ENCODE data around the gene ARFGAP1. TPM values are rescaled to one million over a fixed set of nuclear protein-coding genes. Genes with fewer than 3 reads are reported as not detected.

The ARFGAP1 gene
- total RNA-seq, 1 experiment from 2014 or later = 63.0 TPM

DNA sequence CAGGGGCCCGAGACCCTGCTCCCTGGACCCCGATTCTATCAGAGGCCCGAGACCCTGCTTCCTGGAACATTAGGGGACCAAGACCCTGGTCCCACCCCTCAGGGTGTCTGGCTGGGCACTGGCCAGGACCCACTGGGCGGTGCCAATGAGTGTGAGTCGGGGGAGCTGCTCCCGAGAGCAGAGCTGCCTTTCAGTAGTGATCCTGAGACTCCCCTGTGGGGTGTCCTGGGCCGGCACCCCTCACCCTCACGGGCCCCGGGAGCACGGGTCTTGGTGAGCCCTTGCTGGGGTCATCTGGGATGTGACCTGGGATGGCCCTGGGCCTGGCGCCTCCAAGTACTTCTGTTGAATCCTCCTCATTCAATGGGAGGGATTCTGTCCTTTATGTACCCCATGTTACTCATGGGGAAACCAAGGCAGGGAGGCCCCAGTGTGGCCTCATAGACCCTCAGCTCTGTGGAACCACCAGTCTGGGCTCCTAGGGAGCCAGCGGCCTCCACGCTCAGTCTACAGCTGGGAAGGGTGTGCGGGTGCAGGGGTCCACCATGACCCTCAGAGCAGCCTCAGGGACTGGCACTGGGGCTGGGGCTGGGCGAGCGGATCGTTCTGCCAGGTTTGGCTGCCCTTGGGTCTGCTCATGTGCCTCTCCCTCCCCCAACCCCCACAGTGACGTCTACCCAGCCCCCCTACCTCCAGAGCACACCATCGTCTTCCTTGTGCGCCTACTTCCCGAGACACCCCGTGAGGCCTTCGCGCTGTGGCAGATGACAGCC, 46.0 kb downstream of the ARFGAP1 start:
- H3K4me3 ChIP-seq = no peak overlapping the region
- H3K9me3 ChIP-seq (replicated peaks) = no peaks in the 10 kb centered on the region
- H3K27me3 ChIP-seq (replicated peaks) = peaks cover 26% of the 10 kb centered on the region
- no peak overlapping the region for H3K27ac ChIP-seq
- no peak for DNase-seq (ENCODE audit: low read depth in 1 of 2, low spot score in 2 of 2)
- no peaks in the 10 kb centered on the region for H3K4me1 ChIP-seq (replicated peaks)
- H3K36me3 ChIP-seq = no peaks in the 10 kb centered on the region

DNA sequence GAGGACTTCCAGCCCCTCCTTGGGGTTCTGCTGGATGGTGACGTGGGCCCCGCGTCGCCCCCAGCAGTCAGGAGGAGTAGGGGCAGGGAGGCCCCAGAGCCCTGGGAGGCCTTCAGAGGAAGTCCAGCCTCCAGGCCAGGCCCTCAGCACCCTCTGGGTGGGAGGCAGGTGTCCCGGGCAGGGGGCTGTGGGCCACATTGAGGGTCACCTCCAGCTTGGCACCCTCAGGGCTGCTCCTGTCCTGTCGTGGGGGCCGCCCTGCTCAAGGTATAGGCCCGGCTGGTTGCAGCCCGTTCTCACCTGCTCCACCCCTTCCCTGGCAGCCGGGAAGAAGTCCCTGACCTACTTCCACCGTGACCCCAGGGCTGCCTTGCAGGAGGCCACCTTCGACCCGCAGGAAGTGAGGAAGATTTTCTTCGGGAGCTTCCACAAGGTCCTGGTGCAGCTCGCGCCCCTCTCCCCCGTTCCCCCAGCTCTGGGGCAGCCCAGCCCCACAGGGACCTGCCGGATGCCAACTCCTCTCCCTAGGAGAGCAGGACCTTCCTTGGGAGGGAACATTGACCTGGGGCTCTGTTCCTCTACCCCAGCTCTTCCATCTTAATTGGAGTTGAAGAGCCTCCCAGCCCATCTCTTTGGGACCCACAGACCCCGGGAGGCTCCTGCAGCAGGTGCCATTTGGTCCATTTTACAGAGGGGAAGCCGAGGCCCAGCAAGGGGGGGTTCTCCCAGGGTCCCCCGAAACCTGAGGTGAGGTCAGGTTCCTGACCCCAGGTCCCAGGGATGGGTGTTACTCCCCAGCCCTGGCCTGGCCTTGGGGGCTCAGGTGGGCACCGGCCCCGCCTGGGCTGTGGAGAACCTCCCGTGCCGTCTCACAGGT, 46.8 kb downstream of the ARFGAP1 start:
- H3K36me3 ChIP-seq = no peaks in the 10 kb centered on the region
- H3K4me3 ChIP-seq = no peak overlapping the region
- no peak overlapping the region for H3K27ac ChIP-seq
- DNase-seq (ENCODE audit: low read depth in 1 of 2, low spot score in 2 of 2) = no peak
- no peaks in the 10 kb centered on the region for H3K4me1 ChIP-seq (replicated peaks)
- H3K9me3 ChIP-seq (replicated peaks) = no peaks in the 10 kb centered on the region; the same call in 1 of the 2 replicates
- peaks cover 33% of the 10 kb centered on the region for H3K27me3 ChIP-seq (replicated peaks)

DNA sequence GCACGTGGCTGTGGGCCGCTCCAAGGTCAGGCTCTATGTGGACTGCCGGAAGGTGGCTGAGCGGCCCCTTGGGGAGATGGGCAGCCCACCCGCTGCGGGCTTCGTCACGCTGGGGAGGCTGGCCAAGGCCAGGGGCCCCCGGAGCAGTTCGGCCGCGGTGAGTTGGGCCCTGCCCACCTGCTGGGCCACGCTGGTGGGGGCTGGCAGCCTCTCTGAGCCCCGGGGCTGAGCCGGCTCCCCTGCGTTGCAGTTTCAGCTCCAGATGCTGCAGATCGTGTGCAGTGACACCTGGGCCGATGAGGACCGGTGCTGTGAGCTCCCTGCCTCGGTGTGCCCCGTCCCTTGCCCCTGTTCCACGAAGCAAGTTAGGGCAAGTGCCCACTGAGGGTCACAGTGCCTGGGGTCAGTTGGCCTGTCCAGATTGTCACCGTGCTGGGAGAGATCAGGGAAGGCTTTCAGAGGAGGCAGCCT, 47.5 kb downstream of the ARFGAP1 start:
- H3K36me3 ChIP-seq = no peaks in the 10 kb centered on the region
- no peaks in the 10 kb centered on the region; the same call in 1 of the 2 replicates for H3K9me3 ChIP-seq (replicated peaks)
- peaks cover 36% of the 10 kb centered on the region for H3K27me3 ChIP-seq (replicated peaks)
- no peak overlapping the region for H3K4me3 ChIP-seq
- DNase-seq (ENCODE audit: low read depth in 1 of 2, low spot score in 2 of 2) = no peak
- no peaks in the 10 kb centered on the region for H3K4me1 ChIP-seq (replicated peaks)
- no peak overlapping the region for H3K27ac ChIP-seq

DNA sequence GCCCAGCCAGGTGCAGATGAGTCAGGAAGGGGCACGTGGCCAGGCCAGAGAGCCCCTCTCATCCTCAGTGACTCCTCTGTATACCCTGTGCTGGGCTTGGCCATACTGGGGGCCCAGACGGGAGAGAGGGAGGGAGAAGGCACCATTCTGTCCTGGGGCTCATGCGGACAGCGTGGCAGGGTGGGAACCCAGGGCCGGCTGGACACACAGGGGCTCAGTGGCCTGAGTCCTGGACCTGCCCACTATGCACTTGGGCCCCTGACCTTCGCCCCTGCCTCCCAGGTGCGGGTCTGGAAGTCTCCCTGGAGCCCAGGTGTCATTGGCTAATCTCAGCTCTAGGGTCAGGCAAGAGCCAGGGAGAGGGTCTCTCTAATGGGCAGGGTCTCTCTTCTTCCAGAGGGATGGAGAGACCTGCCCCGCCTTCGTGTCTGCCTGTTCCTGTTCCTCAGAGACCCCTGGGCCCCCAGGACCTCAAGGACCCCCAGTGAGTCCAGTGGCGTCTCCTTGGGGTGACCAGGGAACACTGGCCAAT, 48.1 kb downstream of the ARFGAP1 start:
- Histone ChIP-seq H3K36me3 (no peaks in the 10 kb centered on the region), H3K27ac (no peak overlapping the region), H3K9me3 (replicated peaks) (no peaks in the 10 kb centered on the region; the same call in 1 of the 2 replicates), H3K4me1 (replicated peaks) (no peaks in the 10 kb centered on the region), H3K27me3 (replicated peaks) (peaks cover 36% of the 10 kb centered on the region), H3K4me3 (no peak overlapping the region)
- no peak for DNase-seq (ENCODE audit: low read depth in 1 of 2, low spot score in 2 of 2)

DNA sequence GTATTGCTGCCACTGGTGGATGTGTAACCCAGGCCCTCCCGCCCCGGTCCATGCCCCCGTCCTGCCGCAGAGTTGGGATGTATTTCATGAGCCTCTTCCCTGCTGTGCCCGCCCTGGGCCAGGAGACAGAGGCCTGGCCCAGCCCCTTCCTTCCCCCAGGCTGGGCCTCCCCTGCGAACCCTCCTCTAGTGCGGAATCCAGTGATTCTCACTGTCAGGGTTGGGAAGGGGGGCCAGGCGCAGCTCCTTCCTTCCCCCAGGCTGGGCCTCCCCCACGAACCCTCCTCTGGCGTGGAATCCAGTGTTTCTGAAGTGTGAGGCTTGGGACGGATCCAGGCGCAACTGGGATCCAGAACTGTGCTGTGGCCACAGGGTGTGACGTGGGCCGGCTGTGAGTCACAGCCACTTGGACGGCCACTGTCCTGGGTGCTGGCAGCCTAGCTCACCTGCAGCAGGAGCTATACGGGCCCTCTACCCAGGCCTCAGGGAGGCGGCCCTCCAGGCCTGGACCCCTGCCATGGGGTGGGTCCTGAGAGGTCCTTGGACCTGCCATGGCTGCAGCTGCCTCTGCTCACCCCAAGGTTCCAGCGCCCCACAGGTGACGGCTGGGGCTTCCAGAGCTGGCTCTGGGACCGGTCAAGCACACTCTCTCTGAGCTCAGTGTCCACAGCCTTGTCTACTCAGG, 48.7 kb downstream of the ARFGAP1 start:
- no peak overlapping the region for H3K4me3 ChIP-seq
- no peak for DNase-seq (ENCODE audit: low read depth in 1 of 2, low spot score in 2 of 2)
- no peaks in the 10 kb centered on the region for H3K4me1 ChIP-seq (replicated peaks)
- no peaks in the 10 kb centered on the region for H3K36me3 ChIP-seq
- H3K27me3 ChIP-seq (replicated peaks) = peaks cover 36% of the 10 kb centered on the region
- no peaks in the 10 kb centered on the region; the same call in 1 of the 2 replicates for H3K9me3 ChIP-seq (replicated peaks)
- H3K27ac ChIP-seq = no peak overlapping the region

DNA sequence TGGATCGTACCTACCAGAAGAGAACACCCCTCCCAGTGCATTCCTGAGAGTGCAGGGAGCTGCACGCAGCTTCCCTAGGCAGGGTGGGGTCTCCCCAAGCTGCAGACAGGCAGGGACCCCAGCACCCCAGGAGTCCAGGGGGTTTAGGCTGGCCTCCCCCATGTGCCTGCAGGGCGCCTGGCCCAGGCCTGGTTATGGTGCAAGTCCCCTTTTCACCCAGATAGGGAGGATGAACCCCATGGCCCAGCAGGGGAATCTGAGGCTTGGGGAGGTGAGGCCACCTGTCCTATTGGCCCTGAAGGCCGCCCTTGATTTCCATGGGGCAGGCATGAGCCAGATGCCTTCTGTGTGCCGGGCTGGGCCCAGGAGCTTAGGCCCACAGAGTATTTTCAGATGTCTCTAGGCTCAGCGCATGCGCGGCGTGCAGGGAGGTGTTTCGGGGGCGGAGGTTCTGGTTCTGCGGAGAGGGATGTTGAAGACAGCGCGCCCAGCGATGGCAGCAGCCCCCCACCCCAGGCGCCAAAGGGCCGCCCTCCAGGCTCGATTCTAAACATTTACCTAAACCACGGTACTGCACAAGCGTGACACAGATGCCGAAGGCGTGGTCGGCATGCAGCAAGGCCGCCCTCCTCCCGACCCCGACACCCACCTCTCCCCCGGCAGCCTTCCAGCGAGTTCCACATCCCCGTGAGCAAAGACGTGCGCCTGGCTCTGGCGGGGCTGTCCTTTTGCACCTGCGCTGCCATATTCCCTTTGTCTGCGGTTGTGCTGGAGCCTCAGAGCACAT, 49.7 kb downstream of the ARFGAP1 start:
- H3K36me3 ChIP-seq = no peaks in the 10 kb centered on the region
- no peak for DNase-seq (ENCODE audit: low read depth in 1 of 2, low spot score in 2 of 2)
- no peaks in the 10 kb centered on the region for H3K4me1 ChIP-seq (replicated peaks)
- no peak overlapping the region for H3K27ac ChIP-seq
- no peaks in the 10 kb centered on the region; the same call in 1 of the 2 replicates for H3K9me3 ChIP-seq (replicated peaks)
- no peak overlapping the region for H3K4me3 ChIP-seq
- peaks cover 36% of the 10 kb centered on the region for H3K27me3 ChIP-seq (replicated peaks)

DNA sequence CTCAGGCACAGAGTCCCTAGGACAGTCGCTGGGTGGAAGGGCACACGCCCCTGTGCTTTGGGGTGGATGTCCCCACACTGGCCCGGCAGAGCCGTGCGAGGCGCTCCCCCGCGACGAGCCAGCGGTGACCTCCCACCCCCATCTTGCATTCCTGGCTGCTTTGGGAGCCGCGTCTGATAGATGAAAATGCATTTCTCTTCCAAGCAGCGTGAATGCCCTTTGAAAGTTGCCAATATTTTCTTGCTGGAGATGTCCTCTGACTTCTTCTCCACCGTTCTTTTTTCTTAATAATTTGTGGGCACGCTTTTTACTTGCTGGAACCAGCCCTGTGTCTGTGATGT, 50.3 kb downstream of the ARFGAP1 start:
- Histone ChIP-seq H3K27me3 (replicated peaks) (peaks cover 35% of the 10 kb centered on the region), H3K4me3 (no peak overlapping the region), H3K36me3 (no peaks in the 10 kb centered on the region), H3K9me3 (replicated peaks) (no peaks in the 10 kb centered on the region; the same call in 1 of the 2 replicates), H3K4me1 (replicated peaks) (no peaks in the 10 kb centered on the region), H3K27ac (no peak overlapping the region)
- no peak for DNase-seq (ENCODE audit: low read depth in 1 of 2, low spot score in 2 of 2)

DNA sequence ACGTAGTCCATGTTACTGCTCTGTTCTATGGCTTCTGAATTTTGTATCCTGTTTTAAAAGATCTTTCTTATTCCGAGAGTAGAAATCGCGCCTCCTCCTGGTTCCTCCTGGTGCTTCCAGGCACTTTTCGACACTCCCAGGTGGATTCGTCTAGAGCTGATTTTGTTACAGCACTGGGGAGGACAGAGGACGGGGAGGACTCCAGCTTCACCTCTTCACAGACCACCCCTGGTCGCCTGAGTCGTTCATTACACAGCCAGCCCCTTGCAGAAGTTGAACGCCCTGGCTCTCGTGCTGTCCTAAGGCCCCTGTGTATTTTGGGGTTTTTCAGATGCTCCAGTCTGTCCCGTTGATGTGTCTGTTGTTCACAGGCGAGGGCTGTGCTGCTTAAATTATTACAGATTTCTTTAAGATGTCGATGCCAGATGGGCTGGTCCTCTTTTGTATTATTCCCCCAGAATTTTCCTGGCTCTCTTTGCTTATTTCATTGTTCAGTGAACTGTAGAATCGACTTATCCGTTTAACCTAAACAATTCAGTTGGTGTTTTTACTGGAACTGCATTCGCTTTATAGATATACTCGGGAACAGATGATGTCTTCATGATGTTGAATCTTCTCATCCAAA, 50.9 kb downstream of the ARFGAP1 start:
- no peaks in the 10 kb centered on the region; the same call in 1 of the 2 replicates for H3K9me3 ChIP-seq (replicated peaks)
- no peaks in the 10 kb centered on the region for H3K4me1 ChIP-seq (replicated peaks)
- H3K4me3 ChIP-seq = no peak overlapping the region
- peaks cover 30% of the 10 kb centered on the region for H3K27me3 ChIP-seq (replicated peaks)
- H3K36me3 ChIP-seq = no peaks in the 10 kb centered on the region
- H3K27ac ChIP-seq = no peak overlapping the region
- DNase-seq (ENCODE audit: low read depth in 1 of 2, low spot score in 2 of 2) = no peak

DNA sequence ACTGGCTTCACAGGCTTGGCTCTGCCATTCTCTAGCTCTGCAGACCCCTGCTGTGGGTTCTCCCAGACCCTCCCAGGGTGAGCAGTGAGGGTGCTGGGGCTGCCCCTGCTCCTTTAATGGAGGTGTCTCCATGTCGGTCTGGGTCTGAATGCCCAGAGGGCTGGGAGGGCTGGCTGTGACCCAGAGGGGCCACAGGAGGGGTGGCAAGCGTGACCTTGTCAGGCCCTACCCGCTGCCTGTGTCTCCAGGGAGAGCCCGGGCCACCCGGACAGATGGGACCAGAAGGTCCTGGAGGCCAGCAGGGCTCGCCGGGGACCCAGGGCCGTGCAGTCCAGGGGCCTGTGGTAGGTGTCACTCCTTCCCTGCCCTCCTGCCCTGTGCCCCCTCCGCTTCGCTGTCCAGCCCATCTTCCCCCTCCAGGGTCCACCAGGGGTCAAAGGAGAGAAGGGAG, 52.4 kb downstream of the ARFGAP1 start:
- H3K36me3 ChIP-seq = no peaks in the 10 kb centered on the region
- peaks cover 30% of the 10 kb centered on the region for H3K27me3 ChIP-seq (replicated peaks)
- H3K4me1 ChIP-seq (replicated peaks) = no peaks in the 10 kb centered on the region
- H3K9me3 ChIP-seq (replicated peaks) = no peaks in the 10 kb centered on the region; the same call in 1 of the 2 replicates
- H3K4me3 ChIP-seq = no peak overlapping the region
- H3K27ac ChIP-seq = no peak overlapping the region
- DNase-seq (ENCODE audit: low read depth in 1 of 2, low spot score in 2 of 2) = no peak

DNA sequence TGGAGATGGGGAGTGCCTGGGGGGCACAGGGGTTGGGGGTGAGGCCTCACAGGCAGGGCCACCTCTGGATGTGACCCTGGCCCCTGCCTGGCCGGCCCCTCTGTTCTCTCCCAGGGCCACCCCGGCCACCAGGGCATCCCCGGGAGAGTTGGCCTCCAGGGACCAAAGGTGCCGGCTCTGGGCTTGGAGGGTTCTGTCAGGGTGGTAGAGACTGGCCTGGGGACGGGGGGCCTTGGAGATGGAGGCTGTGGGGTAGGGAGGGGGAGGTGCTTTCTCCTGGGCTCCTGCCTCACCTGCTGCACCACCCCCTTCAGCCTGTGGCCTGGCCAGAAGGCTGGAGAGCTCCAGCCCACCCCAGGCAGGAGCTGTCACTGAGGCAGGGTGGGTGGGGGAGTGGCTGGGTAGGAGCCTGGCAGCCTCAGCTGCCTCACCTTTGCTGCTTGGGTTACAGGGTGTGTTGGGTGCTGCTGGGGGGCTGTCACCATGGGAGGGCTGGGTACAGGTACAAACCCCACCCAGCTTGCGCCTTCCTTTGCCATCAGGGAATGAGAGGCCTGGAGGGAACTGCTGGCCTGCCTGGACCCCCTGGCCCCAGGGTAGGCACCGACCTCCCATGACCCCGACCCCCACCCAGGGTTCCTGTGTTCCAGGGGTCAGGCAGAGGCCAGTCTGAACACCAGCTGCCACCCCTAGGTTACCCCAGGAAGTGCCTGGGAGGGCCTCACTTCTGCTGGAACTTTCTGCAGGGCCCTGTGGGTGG, 53.1 kb downstream of the ARFGAP1 start:
- Histone ChIP-seq H3K27me3 (replicated peaks) (peaks cover 27% of the 10 kb centered on the region), H3K27ac (no peak overlapping the region), H3K4me3 (no peak overlapping the region), H3K9me3 (replicated peaks) (no peaks in the 10 kb centered on the region; the same call in 1 of the 2 replicates), H3K4me1 (replicated peaks) (no peaks in the 10 kb centered on the region), H3K36me3 (no peaks in the 10 kb centered on the region)
- no peak for DNase-seq (ENCODE audit: low read depth in 1 of 2, low spot score in 2 of 2)

DNA sequence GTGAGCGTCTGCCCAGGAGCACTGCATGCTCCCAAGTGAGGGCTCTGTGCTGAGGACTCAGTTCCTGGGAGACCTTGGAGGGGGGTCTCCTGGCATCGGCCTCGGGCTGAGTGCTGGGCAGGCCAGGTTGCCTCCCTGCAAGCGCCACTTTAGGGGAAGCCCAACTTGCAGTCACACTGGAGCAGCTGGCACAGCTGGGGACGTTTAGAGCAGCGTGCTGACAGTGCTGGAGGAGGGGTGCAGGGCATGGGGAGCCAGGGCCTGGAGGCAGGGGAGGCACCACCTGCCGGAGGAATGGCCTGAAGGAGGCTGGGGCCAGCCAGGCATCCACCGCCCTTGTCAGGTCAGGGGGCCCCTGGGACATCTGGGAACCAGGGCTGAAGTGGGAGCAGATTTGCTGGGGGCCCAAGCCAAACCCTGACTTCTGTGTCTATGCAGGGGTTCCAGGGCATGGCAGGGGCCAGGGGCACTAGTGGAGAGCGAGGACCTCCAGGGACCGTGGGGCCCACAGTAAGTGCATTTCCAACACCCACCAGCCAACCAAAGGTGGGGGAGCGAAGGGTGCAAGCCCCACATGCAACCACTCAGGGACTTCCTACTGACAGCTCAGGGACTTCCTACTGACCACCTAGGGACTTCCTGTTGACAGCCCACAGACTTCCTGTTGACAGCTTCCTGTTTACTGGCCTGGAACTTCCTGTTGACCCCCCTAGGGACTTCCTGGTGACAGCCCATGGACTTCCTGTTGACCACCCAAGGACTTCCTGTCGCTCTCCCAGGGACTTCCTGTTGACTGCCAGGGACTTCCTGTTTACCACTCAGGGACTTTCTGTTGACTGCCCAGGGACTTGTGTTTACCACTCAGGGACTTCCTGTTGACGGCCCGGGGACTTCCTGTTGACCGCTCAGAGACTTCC, 54.0 kb downstream of the ARFGAP1 start:
- Histone ChIP-seq H3K9me3 (replicated peaks) (no peaks in the 10 kb centered on the region; the same call in 1 of the 2 replicates), H3K36me3 (no peaks in the 10 kb centered on the region), H3K4me3 (no peak overlapping the region), H3K27ac (no peak overlapping the region), H3K4me1 (replicated peaks) (no peaks in the 10 kb centered on the region), H3K27me3 (replicated peaks) (peaks cover 22% of the 10 kb centered on the region)
- no peak for DNase-seq (ENCODE audit: low read depth in 1 of 2, low spot score in 2 of 2)

Measured in SJSA1 (cell line).